ENCODE results near the gene GNG11.

DNA sequence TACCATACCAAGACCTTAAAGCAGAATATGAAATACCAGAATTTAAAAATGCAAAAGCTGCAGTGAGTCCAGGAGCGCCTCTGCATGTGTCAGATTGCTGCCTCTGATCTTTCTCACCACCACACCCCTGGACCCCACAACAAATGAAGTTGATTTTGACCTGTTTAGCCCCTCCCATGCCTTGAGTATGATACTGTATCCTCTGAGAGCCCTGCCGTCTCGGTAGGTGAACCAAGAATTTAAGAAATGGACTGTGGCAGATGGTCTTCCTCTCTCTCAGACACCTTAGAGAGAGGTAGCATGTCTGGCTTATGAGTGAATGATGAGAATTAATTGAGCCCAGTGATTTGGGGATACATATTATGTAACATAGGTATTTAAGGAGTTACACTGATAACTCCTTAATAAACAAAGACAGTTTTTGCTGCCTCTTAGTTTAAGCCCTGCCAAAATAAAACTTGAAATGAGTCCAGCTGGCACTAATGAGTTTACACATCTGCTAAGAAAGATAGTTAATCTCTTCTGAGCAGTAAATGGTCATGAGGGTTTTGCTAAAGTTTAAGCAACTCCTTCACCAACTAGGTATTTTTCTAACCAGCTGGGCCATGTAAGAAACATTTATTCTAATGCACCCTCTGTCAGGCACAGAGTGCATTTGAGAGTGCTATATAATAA lies 26.4 kb upstream of the GNG11 start:
- TF ChIP-seq POLR2AphosphoS5 (IDR thresholded peaks at IDR 0.05; ENCODE audit: low read depth, low read length) = no peak
- TF ChIP-seq, protein P1, sequence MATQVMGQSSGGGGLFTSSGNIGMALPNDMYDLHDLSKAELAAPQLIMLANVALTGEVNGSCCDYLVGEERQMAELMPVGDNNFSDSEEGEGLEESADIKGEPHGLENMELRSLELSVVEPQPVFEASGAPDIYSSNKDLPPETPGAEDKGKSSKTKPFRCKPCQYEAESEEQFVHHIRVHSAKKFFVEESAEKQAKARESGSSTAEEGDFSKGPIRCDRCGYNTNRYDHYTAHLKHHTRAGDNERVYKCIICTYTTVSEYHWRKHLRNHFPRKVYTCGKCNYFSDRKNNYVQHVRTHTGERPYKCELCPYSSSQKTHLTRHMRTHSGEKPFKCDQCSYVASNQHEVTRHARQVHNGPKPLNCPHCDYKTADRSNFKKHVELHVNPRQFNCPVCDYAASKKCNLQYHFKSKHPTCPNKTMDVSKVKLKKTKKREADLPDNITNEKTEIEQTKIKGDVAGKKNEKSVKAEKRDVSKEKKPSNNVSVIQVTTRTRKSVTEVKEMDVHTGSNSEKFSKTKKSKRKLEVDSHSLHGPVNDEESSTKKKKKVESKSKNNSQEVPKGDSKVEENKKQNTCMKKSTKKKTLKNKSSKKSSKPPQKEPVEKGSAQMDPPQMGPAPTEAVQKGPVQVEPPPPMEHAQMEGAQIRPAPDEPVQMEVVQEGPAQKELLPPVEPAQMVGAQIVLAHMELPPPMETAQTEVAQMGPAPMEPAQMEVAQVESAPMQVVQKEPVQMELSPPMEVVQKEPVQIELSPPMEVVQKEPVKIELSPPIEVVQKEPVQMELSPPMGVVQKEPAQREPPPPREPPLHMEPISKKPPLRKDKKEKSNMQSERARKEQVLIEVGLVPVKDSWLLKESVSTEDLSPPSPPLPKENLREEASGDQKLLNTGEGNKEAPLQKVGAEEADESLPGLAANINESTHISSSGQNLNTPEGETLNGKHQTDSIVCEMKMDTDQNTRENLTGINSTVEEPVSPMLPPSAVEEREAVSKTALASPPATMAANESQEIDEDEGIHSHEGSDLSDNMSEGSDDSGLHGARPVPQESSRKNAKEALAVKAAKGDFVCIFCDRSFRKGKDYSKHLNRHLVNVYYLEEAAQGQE (IDR thresholded peaks at IDR 0.05; ENCODE audit: insufficient read depth in 1 of 2, low read depth in 2 of 2, low read length in 2 of 2) = no peak
